ENCODE data around the gene RNF213. TPM values are rescaled to one million over a fixed set of nuclear protein-coding genes. Genes with fewer than 3 reads are reported as not detected.
"Not testable (repeated sequence)": the region's sequence is repeated elsewhere in the genome, so short reads cannot be mapped to it uniquely, and the experiment has no call there.

RNF213 gene
- polyA plus RNA-seq, 1 donor (not counting 4 experiments of a cell fraction or from before 2014, with no cell fraction given): 24.4 TPM

- DNase-seq (ENCODE audit: low read depth, low spot score): no peak
- H3K4me3 ChIP-seq (ENCODE audit: control insufficient read depth in 2 of 3, extremely low read depth in 1 of 3, insufficient read depth in 2 of 3, low read depth in 1 of 3, low read length in 3 of 3): no peak overlapping the region
- dilution Hi-C loops (cut with MboI; ENCODE audit: extremely low pct_ligation_motif_present, low sequenced_read_pairs): no loop called here
These were observed 148.2 kb downstream of the RNF213 start for GRCh38 chr17:80408872-80409271.

GRCh38 chr17:80409626-80410025 is 149.0 kb downstream of the RNF213 start:
- Histone ChIP-seq H3K4me2 (ENCODE audit: control insufficient read depth, extremely low read depth, insufficient read depth, low read depth, low read length) (no peak overlapping the region), H3K79me2 (ENCODE audit: control insufficient read depth, insufficient read depth, low read length) (no peaks in the 10 kb centered on the region), H3K9me1 (ENCODE audit: control insufficient read depth, extremely low read depth, insufficient read depth, low read length) (peaks cover 2% of the 10 kb centered on the region), H3K4me1 (ENCODE audit: control insufficient read depth, extremely low read depth, insufficient read depth, low read length) (peaks cover 8% of the 10 kb centered on the region), H3K27ac (ENCODE audit: control insufficient read depth, insufficient read depth, low read length) (no peak overlapping the region), H3K36me3 (ENCODE audit: control insufficient read depth in 2 of 2, extremely low read depth in 1 of 2, insufficient read depth in 2 of 2, low read length in 2 of 2) (no peaks in the 10 kb centered on the region), H3K9ac (ENCODE audit: control insufficient read depth, extremely low read depth, insufficient read depth, low read length) (no peak overlapping the region), H3K4me3 (ENCODE audit: control insufficient read depth in 2 of 3, extremely low read depth in 1 of 3, insufficient read depth in 2 of 3, low read depth in 1 of 3, low read length in 3 of 3) (no peak overlapping the region), H4K20me1 (ENCODE audit: control insufficient read depth, extremely low read depth, insufficient read depth, low read length) (no peaks in the 10 kb centered on the region), H3K27me3 (ENCODE audit: control insufficient read depth, extremely low read depth, insufficient read depth, low read length) (no peaks in the 10 kb centered on the region), H3K9me3 (ENCODE audit: control insufficient read depth, low read depth, low read length) (no peaks in the 10 kb centered on the region), H2AFZ (ENCODE audit: control insufficient read depth, low read length) (no peak overlapping the region)
- DNase-seq (ENCODE audit: low read depth, low spot score) (no peak), FAIRE-seq (no peak)
- TF ChIP-seq EZH2 (IDR thresholded peaks at IDR 0.05; ENCODE audit: low read length) (no peak), CTCF (optimal IDR thresholded peaks at IDR 0.05 in 1 of 3, IDR thresholded peaks at IDR 0.05 in 1 of 3, conservative IDR thresholded peaks at IDR 0.05 in 1 of 3; ENCODE audit: extremely low read depth in 1 of 3, insufficient read depth in 2 of 3, low read length in 3 of 3) (no peak)
- dilution Hi-C loops (cut with MboI; ENCODE audit: extremely low pct_ligation_motif_present, low sequenced_read_pairs): no loop called here

More at GRCh38 chr17:80408872-80409271, 148.2 kb downstream of the RNF213 start:
- no peak for TF ChIP-seq CTCF (optimal IDR thresholded peaks at IDR 0.05 in 1 of 3, IDR thresholded peaks at IDR 0.05 in 1 of 3, conservative IDR thresholded peaks at IDR 0.05 in 1 of 3; ENCODE audit: extremely low read depth in 1 of 3, insufficient read depth in 2 of 3, low read length in 3 of 3)
- TF ChIP-seq EZH2 (IDR thresholded peaks at IDR 0.05; ENCODE audit: low read length): no peak
- Histone ChIP-seq H3K9me3 (ENCODE audit: control insufficient read depth, low read depth, low read length) (no peaks in the 10 kb centered on the region), H3K36me3 (ENCODE audit: control insufficient read depth in 2 of 2, extremely low read depth in 1 of 2, insufficient read depth in 2 of 2, low read length in 2 of 2) (no peaks in the 10 kb centered on the region), H3K27me3 (ENCODE audit: control insufficient read depth, extremely low read depth, insufficient read depth, low read length) (no peaks in the 10 kb centered on the region), H3K27ac (ENCODE audit: control insufficient read depth, insufficient read depth, low read length) (no peak overlapping the region), H3K9me1 (ENCODE audit: control insufficient read depth, extremely low read depth, insufficient read depth, low read length) (no peaks in the 10 kb centered on the region), H3K4me1 (ENCODE audit: control insufficient read depth, extremely low read depth, insufficient read depth, low read length) (peaks cover 3% of the 10 kb centered on the region), H2AFZ (ENCODE audit: control insufficient read depth, low read length) (no peak overlapping the region), H3K9ac (ENCODE audit: control insufficient read depth, extremely low read depth, insufficient read depth, low read length) (no peak overlapping the region), H3K79me2 (ENCODE audit: control insufficient read depth, insufficient read depth, low read length) (no peaks in the 10 kb centered on the region), H3K4me2 (ENCODE audit: control insufficient read depth, extremely low read depth, insufficient read depth, low read depth, low read length) (no peak overlapping the region), H4K20me1 (ENCODE audit: control insufficient read depth, extremely low read depth, insufficient read depth, low read length) (no peaks in the 10 kb centered on the region)
- FAIRE-seq: no peak

GRCh38 chr17:80410441-80411087 is 149.9 kb downstream of the RNF213 start:
- H3K9me1 ChIP-seq (ENCODE audit: control insufficient read depth, extremely low read depth, insufficient read depth, low read length); H3K27ac ChIP-seq (ENCODE audit: control insufficient read depth, insufficient read depth, low read length); FAIRE-seq; H3K36me3 ChIP-seq (ENCODE audit: control insufficient read depth in 2 of 2, extremely low read depth in 1 of 2, insufficient read depth in 2 of 2, low read length in 2 of 2); H4K20me1 ChIP-seq (ENCODE audit: control insufficient read depth, extremely low read depth, insufficient read depth, low read length); dilution Hi-C loops (cut with MboI; ENCODE audit: extremely low pct_ligation_motif_present, low sequenced_read_pairs); H3K9me3 ChIP-seq (ENCODE audit: control insufficient read depth, low read depth, low read length); H3K4me3 ChIP-seq (ENCODE audit: control insufficient read depth in 2 of 3, extremely low read depth in 1 of 3, insufficient read depth in 2 of 3, low read depth in 1 of 3, low read length in 3 of 3); H3K4me1 ChIP-seq (ENCODE audit: control insufficient read depth, extremely low read depth, insufficient read depth, low read length); DNase-seq (ENCODE audit: low read depth, low spot score); H3K27me3 ChIP-seq (ENCODE audit: control insufficient read depth, extremely low read depth, insufficient read depth, low read length); H3K9ac ChIP-seq (ENCODE audit: control insufficient read depth, extremely low read depth, insufficient read depth, low read length); H2AFZ ChIP-seq (ENCODE audit: control insufficient read depth, low read length); H3K79me2 ChIP-seq (ENCODE audit: control insufficient read depth, insufficient read depth, low read length); H3K4me2 ChIP-seq (ENCODE audit: control insufficient read depth, extremely low read depth, insufficient read depth, low read depth, low read length): not testable (repeated sequence)

Measured in keratinocyte (primary cell).